NCI-H2196 (cell line): ENCODE measurements around the gene WNT7B.
"Not testable (repeated sequence)": the region's sequence is repeated elsewhere in the genome, so short reads cannot be mapped to it uniquely, and the experiment has no call there.

Experiments
- DNase-seq: peaks from one replicate; lab custom pipeline; 2025; ENCODE audit not compliant: unreplicated experiment; lab: John Stamatoyannopoulos, UW

The WNT7B gene

GRCh38 chr22:46008836-46009596 lies 32.1 kb upstream of the WNT7B start:
- no peak for DNase-seq

GRCh38 chr22:46008291-46008690 lies 31.3 kb upstream of the WNT7B start:
- peak; percentile 87 for DNase-seq

DNA sequence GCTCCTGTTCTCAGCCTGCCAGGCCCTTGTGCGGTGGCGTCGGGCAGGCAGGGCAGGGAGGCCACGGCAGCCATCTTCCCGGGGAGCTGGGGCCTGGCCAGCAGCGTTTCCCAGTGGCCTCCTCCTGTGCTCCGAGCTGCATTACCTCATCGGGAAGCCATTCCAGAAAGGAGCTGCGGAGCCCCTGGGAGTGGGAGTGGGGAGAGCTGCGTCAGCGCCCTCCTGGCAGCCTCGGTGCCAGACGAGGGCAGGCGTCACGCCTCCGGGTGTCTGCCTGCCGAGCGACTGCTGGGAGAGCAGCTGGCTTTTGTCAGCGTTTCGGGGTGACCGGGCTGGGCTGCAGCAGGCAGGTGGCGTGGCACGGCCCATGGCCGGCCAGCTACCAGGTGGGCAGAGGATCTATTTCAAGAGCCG lies 30.9 kb upstream of the WNT7B start:
- DNase-seq, result peak; percentile 96

DNA sequence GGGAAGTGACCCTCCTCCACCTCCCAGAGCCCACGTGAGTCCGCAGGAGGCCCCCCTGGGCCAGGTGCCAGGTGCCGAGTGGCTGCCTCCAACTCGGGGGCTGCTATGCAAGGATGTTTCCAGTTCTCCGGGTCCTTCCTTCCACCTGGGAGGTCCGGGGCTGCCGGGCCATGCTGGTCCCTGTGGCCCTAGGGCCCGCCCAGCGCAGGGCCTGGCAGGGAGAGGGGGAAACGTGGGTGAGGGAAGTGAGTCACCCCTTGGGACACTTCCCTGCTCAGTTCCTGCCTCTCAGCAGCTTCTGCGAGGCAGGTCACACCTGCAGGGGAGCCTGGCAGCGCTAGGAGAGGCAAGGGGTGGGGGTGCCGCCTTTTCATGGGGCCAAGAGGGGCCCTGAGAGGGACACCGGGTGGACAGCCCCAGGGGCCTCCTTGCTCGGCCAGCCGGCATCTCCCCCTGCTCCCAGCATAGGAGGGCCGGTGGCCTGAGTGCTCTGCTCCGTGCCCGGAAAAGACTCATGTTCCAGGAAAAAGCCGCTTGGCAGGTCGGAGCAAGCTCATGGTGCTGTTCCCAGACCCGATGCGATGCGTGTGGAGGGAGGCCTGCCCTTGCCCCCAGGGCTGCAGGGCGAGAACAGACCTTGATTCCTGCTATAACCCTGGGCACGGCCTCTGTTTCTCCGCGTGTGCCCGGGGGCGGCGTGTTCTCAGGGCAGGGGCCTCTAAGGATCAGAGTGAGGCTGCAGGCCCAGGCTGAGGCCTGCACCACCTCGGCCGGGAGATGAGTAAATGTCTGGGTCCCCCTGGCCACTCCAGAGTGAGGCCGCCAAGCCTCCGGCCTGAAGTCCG lies 30.3 kb upstream of the WNT7B start:
- peak; percentile 38 for DNase-seq

DNA sequence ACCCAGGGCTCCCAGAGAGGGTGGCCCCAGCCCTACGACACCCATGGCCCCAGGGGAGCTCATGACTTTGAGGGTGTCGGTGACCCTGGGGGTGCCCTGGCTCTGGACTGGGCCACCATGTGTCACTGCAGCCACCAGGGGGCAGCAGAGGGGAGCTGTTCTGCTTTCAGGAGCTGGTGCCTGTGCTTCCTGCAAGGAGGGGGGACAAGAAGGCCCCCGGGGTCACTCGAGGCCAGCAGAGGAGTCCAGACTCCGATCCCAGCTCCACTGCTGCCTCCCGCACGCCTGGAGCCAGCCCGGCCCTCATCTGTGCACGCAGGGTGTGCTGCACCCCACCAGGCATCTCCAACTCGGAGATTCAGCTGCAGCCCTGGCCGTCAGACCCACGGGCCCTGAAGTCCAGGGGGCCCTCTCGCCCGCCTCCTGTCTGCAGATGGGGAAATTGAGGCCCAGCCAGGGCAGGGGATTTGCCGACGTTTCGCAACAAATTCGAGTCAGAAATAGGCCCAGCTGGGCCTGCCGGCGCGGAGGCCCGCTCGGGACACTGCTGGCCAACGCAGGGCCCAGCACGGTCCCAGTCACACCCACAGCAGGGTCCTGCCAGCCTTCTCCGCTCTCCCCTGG lies 29.5 kb upstream of the WNT7B start:
- peak; percentile 94 for DNase-seq

DNA sequence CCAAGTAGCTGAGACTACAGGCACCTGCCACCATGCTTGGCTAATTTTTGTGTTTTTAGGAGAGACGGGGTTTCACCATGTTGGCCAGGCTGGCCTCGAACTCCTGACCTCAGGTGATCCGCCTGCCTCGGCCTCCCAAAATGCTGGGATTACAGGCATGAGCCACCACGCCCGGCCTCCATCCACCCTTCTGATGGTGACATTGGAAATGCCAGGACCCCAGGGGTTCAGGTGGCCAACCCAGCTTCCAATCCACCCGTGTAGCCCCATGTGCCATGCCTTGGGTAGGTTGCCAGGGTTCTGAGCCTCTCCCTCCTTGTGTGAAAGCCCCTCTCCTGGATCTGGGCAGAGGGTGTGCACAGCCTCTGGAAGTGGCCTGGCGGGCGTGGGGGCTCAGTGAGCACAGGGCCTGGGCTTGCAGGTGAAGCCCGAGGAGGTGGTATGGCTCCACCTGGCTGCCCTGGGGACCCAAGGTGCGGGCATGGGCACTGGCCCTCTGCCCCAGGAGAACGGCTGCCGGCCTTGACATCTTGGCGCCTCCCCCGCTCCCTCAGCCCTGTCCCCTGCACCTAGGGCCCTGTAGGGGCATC lies 28.2 kb upstream of the WNT7B start:
- not testable (repeated sequence) for DNase-seq

DNA sequence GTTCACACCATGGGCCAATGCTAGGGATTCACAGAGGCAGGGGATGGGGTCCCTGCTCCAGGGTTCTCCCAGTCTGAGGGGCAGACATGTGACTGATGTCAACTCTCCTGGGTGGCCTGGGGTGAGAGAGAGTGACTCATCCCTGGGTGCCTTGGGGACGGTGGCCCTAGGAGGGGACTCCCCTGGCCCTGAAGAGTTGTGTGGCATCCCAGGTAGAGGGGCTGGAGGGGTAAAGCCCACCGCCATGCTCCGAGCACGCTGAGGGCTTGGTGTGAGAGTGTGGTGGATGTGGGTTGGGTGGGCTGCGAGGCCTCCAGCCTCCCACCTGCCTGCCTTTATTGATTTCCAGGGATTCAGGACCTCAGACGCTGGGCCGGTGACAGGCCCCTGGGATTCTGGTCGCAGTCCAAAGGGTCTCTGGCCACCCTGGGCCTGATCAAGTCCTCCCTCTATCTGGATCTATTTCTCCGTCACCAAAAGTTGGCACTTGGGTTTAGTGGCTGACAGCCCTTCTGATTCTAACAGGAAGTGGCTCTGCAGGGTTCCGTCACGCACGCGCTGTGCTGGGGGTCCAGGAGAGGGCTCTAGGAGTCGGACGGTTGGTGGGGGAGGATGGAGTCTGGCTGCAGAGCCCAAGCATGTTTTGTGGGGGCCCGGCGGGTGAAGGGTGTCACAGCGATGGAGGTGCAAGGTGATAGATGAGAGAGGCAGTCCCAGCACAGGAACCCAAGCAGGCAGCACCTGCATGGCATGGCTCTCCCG lies 27.3 kb upstream of the WNT7B start:
- no peak for DNase-seq

GRCh38 chr22:46003271-46004091 lies 26.5 kb upstream of the WNT7B start:
- no peak for DNase-seq

DNA sequence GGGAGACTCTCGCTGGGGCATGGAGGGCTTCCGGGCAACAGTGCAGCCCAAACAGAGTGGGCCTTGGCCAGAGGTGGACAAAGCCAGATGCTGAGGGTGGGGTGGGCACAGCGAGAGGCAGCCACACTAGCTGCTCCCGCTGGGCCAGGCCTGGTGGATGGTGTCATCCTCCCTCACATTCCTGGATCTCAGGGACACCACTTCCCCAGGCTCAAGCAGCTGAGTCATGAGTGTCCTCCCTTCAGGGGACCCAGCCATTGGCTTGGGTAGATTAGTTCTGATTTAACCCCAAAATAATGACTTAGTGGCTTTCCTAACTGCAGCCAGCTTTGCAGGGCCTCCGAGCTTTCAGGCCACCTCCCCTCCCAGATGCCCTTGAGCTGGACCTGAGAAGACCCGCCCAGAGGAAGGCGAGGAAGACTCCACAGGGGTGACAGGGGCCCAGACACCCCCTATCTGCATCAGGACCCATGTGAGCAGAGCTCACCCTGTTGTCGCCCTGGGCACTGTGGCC lies 25.9 kb upstream of the WNT7B start:
- DNase-seq, result no peak

GRCh38 chr22:46001426-46002106 lies 24.6 kb upstream of the WNT7B start:
- peak; percentile 82 for DNase-seq

DNA sequence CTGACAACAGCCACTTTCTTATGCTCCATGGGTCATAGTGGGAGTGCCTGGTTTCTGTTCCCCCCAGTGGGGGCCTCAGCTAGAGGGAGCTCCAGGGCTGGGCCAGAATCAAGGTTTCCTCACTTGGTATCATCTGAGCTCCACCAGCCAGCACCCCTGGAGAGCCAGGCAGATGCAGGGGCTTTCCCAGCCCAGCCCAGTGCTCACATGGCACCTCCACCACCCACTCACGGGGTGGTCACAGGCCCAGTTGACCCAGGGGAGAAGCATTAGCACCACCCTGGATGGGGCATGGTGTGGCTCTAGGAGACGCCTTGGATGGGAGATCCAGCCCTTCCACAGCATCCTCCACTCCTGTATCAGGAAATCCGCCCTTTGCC lies 24.1 kb upstream of the WNT7B start:
- peak; percentile 56 for DNase-seq

- no peak for DNase-seq
Observed at GRCh38 chr22:46000081-46001027, 23.4 kb upstream of the WNT7B start.

GRCh38 chr22:45999379-45999971 lies 22.5 kb upstream of the WNT7B start:
- DNase-seq, result peak; percentile 32

- DNase-seq, result peak; percentile 81
Observed at GRCh38 chr22:45998638-45999378, 21.8 kb upstream of the WNT7B start.

DNA sequence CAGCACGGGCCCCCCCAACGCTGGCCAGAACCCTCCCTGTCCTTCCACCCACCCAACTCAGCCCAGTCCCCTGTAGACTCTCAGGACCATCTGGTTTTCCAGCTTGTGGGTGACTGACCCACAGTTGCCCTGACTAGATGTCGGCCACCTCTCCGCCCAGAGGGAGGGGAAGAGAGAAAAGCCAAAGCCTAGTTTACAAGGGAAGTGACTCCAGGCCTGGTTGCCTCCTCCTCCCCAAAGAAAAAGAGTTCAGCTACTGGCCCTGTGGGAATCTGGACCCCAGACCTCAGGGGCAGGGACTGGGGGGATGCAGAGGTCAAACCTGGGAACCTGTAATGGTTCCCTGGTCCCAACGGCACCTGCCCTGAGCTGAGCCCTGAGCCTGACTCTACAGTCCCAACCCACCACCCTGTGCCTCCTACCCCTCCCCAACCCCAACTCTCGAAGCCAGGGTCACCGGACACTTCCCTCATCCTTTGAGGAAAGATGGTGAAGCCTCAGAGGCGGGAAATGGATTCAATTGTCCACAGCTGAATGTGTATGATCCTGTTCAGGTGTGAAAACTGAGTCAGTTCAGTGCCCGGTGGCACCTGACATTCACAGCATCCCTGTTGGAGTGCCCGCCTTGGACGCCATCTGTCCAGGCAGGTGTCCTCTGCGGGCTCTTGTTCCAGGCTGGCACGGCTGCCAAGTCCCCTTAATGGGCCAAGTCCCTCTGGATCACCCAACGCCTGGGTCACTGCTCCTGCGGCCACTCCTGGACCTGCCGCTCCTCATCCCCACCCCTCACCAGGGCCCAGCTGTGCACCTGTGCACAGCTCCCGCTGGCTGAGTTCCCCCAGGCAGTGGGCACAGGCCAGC lies 21.0 kb upstream of the WNT7B start:
- peak; percentile 88 for DNase-seq
